Adrenal gland (tissue), 12 donors: Measurements from ENCODE around the gene FAM174C. TPM values are rescaled to one million over a fixed set of nuclear protein-coding genes. Genes with fewer than 3 reads are reported as not detected.

ENCODE experiments used
- DNase-seq, 7 donors: peaks; one replicate each; pipeline ENCODE4 v3.0.0-alpha.2; 2019 to 2020
- H3K27ac ChIP-seq, 5 donors: fragments of 200-600 bp; sonication (generic) in 4 of 5; 1 replicate in 3 of 5; 2 replicates in 2 of 5; pipeline versions ENCODE4 v1.5.1 to v1.8.0; 2016 to 2020; ENCODE audit warnings: mild to moderate bottlenecking in 1 of 5
- H3K27me3 ChIP-seq: fragments of 200-600 bp; 2 replicates; pipeline ENCODE4 v1.8.0; 2021
- H3K36me3 ChIP-seq, 2 donors: fragments of 200-600 bp; replicated peaks in 1 of 2; 1 replicate in 1 of 2; 2 replicates in 1 of 2; pipeline versions ENCODE4 v1.5.1 to v1.8.0; 2018 to 2022
- H3K4me1 ChIP-seq, 2 donors: fragments of 200-600 bp; replicated peaks in 1 of 2; 1 replicate in 1 of 2; 2 replicates in 1 of 2; pipeline versions ENCODE4 v1.5.1 to v1.8.0; 2018 to 2021
- H3K4me3 ChIP-seq, 4 donors: fragments of 200-600 bp; sonication (generic) in 3 of 4; one replicate each; pipeline ENCODE4 v1.5.1; 2016 to 2018
- H3K9me3 ChIP-seq, 3 donors: fragments of 200-600 bp; sonication (generic) in 1 of 3; replicated peaks in 1 of 3; 1 replicate in 2 of 3; 2 replicates in 1 of 3; pipeline versions ENCODE4 v1.5.1 to v1.8.0; 2016 to 2021
- CTCF ChIP-seq, 6 experiments: fragments of 450-650 bp in 4 of 6; fragments of 200-600 bp in 2 of 6; sonication (generic) in 1 of 6; IDR thresholded peaks; 1 replicate in 5 of 6; 2 replicates in 1 of 6; pipeline versions ENCODE4 v1.5.1 to v1.8.0; 2016 to 2021; ENCODE audit warnings: antibody characterized with exemption in 6 of 6, mild to moderate bottlenecking in 2 of 6, moderate library complexity in 1 of 6
- POLR2A ChIP-seq, 2 donors: fragments of 450-650 bp; IDR thresholded peaks; one replicate each; pipeline ENCODE4 v1.6.1; 2017; ENCODE audit warnings: antibody characterized with exemption in 2 of 2, mild to moderate bottlenecking in 2 of 2, moderate library complexity in 1 of 2
- WGBS, 4 donors: extraction: QIAGEN DNeasy Blood & Tissue Kit in 2 of 4; methylation state at CpG; one replicate each; pipeline versions ENCODE4 v1.1.5 to v1.1.7; 2013 to 2017; 5-methylcytosine and 5-hydroxymethylcytosine counted together
- intact Hi-C, 2 donors: fragments of 100-400 bp; cut with DNase I; formaldehyde crosslinking; loops; one replicate each; pipeline versions ENCODE4 v1.14.1 to v1.15.0; 2022 to 2023
- polyA plus RNA-seq, 3 donors: library from polyadenylated mRNA; stranded (reverse); fragments of 200-250 nt in 2 of 3; fragments of 350-450 nt in 1 of 3; fragmentation: Illumina TruSeq in 1 of 3; extraction: RNeasy Lipid Tissue Mini Kit (QIAGEN cat#74804) in 1 of 3; gene quantifications; one replicate each; pipeline ENCODE4 v1.2.3, GENCODE V29; 2013 to 2014
- total RNA-seq, 9 donors: library from RNA; depleted of rRNA in 4 of 9; stranded (reverse); fragments of >200 nt in 4 of 9; fragments of 120-200 nt in 1 of 9; fragmentation: NEBNext Ultra II Directional in 1 of 9; extraction: Animal tissue kit (Norgen Biotek cat#: 25700) in 1 of 9; gene quantifications; one replicate each; pipeline versions ENCODE4 v1.1.0 to v1.2.4, GENCODE V29; 2013 to 2023
- donor health status: healthy with polysubstance abuse.
- donor health status: Bipolar disorder and iron deficiency.
- donor health status: DM: yes; HTN: yes; CAD: no.
- donor health status: DM: no; HTN: no; CAD: no.
- donor health status: DM: no; HTN: no; CAD: no.
- donor health status: DM: yes; HTN: yes; CAD: no.

FAM174C gene
- total and polyA plus RNA-seq, 12 donors = 3.8 to 279 (median 86.5) TPM

GRCh38 chr19:1285737-1286360, 10.5 kb downstream of the FAM174C start, which contains the start of gene EFNA2:
EFNA2 (plus strand) TSS chr19:1285873; CDS start chr19:1286169, 296 bp downstream.
- no peak within 1 kb of the TSS for H3K4me3 ChIP-seq
- peaks cover 0 to 5% of the 10 kb centered on the region in 2 donors for H3K4me1 ChIP-seq
- H3K36me3 ChIP-seq = no peaks in the 10 kb centered on the region
- no peaks in the 10 kb centered on the region for H3K9me3 ChIP-seq
- intact Hi-C loops = loop anchor here (10.0 kb wide), 2 partner anchors 99 to 229 kb away; partner anchors contain the start of genes ADAMTSL5 (in 1 of the 2) and NDUFS7 (in 1 of the 2)
- WGBS, 4 donors = 0 to 1% (median 0%) methylated on average over 6 to 93 of the region's 113 CpGs; no CpG with 5 or more reads in 1 of the 4 donors
- TF ChIP-seq CTCF (IDR thresholded peaks at IDR 0.05) (no peak), POLR2A (IDR thresholded peaks at IDR 0.05) (no peak)
- H3K27ac ChIP-seq = no peak within 1 kb of the TSS
- peaks cover 53% of the 10 kb centered on the region for H3K27me3 ChIP-seq
- no peak for DNase-seq

GRCh38 chr19:1286487-1287353, 11.4 kb downstream of the FAM174C start:
- intact Hi-C loops = loop anchor here (10.0 kb wide), 2 partner anchors 98 to 228 kb away; partner anchors contain the start of genes ADAMTSL5 (in 1 of the 2) and NDUFS7 (in 1 of the 2)
- Histone ChIP-seq H3K36me3 (no peaks in the 10 kb centered on the region), H3K27me3 (peaks cover 60% of the 10 kb centered on the region), H3K9me3 (no peaks in the 10 kb centered on the region), H3K4me1 (peaks cover 0 to 5% of the 10 kb centered on the region in 2 donors), H3K4me3 (no peak overlapping the region), H3K27ac (no peak overlapping the region)
- 28 to 63% (median 42%) methylated on average over 5 to 38 of the region's 38 CpGs for WGBS, 4 donors
- no peak for DNase-seq
- TF ChIP-seq CTCF (IDR thresholded peaks at IDR 0.05) = no peak
- TF ChIP-seq POLR2A (IDR thresholded peaks at IDR 0.05) = no peak

- intact Hi-C loops = loop anchor here (10.0 kb wide), 2 partner anchors 97 to 227 kb away; partner anchors contain the start of genes ADAMTSL5 (in 1 of the 2) and NDUFS7 (in 1 of the 2)
- no peaks in the 10 kb centered on the region for H3K9me3 ChIP-seq
- TF ChIP-seq POLR2A (IDR thresholded peaks at IDR 0.05) (no peak), CTCF (IDR thresholded peaks at IDR 0.05) (no peak)
- H3K27me3 ChIP-seq = peaks cover 64% of the 10 kb centered on the region
- H3K36me3 ChIP-seq = no peaks in the 10 kb centered on the region
- 41 to 55% (median 47%) methylated on average over 26 to 55 of the region's 55 CpGs for WGBS, 4 donors
- H3K27ac ChIP-seq = no peak overlapping the region
- no peak for DNase-seq
- H3K4me3 ChIP-seq = no peak overlapping the region
- H3K4me1 ChIP-seq = peaks cover 0 to 5% of the 10 kb centered on the region in 2 donors
Measured at GRCh38 chr19:1287354-1288225, 12.3 kb downstream of the FAM174C start.
